GM12874 (cell line): ENCODE data around the gene INSYN2B.

Experiments used
- CTCF ChIP-seq: IDR thresholded peaks from 2 replicates; pipeline ENCODE4 v1.5.1; 2011; ENCODE audit warnings: low read depth, mild to moderate bottlenecking, control low read depth, low read length, moderate library complexity; ENCODE audit not compliant: insufficient read depth

The INSYN2B gene

DNA sequence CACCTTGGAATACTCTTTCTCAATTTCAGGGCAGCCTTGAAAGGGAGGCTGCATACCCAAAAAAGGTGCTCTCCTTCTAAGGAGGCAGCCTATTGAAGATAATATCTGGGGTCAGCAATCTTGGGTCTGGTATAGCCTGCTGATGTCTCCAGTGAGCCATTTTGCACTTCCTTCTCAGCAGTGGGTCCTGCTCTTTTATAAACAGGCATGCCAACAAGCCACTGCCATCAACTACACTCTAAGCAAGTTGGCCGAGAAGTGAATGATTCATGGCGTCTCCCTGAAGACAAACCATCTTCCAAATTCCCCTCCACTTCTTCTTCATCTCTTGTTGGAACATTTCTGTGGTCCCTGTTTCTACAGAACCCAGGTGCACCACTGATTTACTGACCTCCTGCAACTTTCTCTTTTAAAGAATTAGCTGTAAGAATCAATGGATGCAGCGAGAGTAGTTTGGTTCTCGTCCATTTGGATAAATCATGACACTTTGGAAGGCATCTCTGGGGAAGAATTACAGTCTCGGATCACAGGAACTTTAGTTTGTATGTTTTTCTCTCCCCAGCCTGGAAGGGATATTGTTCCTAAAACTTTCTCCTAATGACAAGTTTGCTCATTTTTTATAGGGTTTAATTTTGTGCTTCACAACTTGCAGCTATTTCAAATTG is 108.3 kb downstream of the INSYN2B start:
- TF ChIP-seq CTCF, result no peak

- no peak for TF ChIP-seq CTCF
These were observed 110.1 kb downstream of the INSYN2B start for GRCh38 chr5:169870211-169870610.

- TF ChIP-seq CTCF, result no peak
These were observed 111.2 kb downstream of the INSYN2B start for GRCh38 chr5:169869066-169869465.

DNA sequence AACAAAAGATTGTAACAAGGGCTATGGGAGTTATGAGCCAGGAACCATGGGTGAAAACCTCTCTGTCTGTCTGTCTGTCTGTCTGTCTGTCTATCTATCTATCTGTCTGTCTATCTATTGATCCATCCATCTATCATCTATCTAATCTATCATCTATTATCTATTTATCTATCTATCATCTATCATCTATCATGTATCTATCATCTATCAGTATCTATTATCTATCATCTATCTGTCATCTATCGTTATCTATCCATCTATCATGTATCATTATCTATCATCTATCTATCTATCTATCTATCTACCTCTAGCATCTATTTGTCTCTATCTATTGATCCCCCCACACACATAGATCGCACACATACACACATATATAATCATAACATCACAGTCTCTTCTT is 112.9 kb downstream of the INSYN2B start:
- TF ChIP-seq CTCF, result no peak

GRCh38 chr5:169864483-169864882 is 115.8 kb downstream of the INSYN2B start:
- TF ChIP-seq CTCF, result no peak

DNA sequence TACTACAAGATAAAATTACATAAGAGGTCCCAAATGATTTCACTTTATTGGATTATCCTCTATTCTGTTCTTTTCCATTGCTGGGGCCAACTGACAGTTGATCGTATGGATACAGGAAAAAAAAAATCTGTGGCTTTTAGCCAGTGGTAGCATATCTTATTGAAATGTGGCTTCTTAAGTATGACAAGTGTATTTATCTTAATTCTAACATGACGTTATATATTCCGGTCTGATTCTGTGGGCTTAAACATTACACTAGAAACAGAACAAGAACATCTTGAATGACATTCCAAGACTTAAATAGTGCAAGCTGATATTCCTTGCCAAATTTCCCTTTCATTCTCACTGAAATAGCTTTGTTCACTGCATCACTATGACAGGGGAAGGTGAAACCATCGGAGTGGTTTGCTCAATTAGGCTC is 117.9 kb downstream of the INSYN2B start:
- TF ChIP-seq CTCF, result no peak

DNA sequence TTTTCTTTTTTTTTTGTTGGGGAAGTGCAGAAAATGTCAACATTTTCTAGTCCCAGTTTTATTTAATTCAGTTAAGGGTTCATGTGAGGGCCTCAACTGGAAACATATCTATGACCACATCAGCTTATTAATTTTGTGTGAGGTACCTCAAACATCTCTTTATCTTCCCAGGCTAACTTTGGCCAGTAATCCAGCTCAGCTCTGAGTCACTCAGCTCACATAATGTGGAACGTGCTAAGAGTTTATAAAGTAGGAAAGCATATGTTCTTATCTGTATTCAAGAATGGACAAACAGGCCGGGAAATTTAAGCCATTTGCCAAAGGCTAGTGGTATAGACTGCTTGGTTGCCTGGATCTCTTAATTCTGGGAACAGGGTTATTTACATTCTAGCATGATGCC is 118.4 kb downstream of the INSYN2B start:
- no peak for TF ChIP-seq CTCF

DNA sequence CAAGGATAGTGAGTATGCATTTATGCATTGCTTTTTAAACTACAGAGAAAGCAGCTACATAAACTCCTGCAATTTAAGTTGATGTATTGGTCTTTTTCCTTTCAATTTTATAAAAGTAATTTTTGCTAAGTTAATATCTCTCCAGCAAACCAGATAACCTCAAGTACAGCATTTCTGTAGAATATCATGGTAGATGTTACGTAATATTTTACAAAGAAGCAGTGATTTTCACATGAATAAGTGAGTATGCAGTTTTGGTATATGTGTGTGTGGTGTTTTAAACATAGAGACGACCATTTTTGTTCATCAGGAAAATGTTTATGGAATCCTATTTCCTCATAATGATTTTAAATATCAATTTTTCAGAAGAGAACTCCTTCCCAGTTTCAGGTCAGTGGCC is 118.9 kb downstream of the INSYN2B start:
- TF ChIP-seq CTCF, result no peak
